Mesendoderm (in vitro differentiated cells): ENCODE measurements around the gene AAMP.

Source experiments
- DNase-seq: peaks from one replicate; pipeline ENCODE4 v3.0.0; 2013
- H2AK5ac ChIP-seq: 2 replicates; pipeline ENCODE4 v1.6.1; 2013; ENCODE audit warnings: low read length, inconsistent platforms
- H2BK120ac ChIP-seq: 2 replicates; pipeline ENCODE4 v1.6.1; 2013; ENCODE audit warnings: low read depth, mild to moderate bottlenecking, low read length, moderate library complexity, mixed read lengths
- H2BK15ac ChIP-seq: replicated peaks from 2 replicates; pipeline ENCODE4 v1.6.1; 2013; ENCODE audit warnings: low read depth, mild to moderate bottlenecking, moderate library complexity
- H2BK5ac ChIP-seq: 2 replicates; pipeline ENCODE4 v1.6.1; 2013; ENCODE audit warnings: low read length, inconsistent platforms
- H3K18ac ChIP-seq: 2 replicates; pipeline ENCODE4 v1.6.1; 2013; ENCODE audit warnings: mild to moderate bottlenecking, low read length, mixed read lengths
- H3K23ac ChIP-seq: one replicate; pipeline ENCODE4 v1.6.1; 2013; ENCODE audit warnings: low read length
- H3K27ac ChIP-seq: 2 replicates; pipeline ENCODE4 v1.5.1; 2013; ENCODE audit warnings: low read depth, mild to moderate bottlenecking, inconsistent platforms, low read length, moderate library complexity
- H3K27me3 ChIP-seq: 2 replicates; pipeline ENCODE4 v1.6.1; 2013; ENCODE audit warnings: low read length, control low read depth, mild to moderate bottlenecking, inconsistent platforms; ENCODE audit not compliant: insufficient read depth, poor library complexity
- H3K36me3 ChIP-seq: 2 replicates; pipeline ENCODE4 v1.6.1; 2013; ENCODE audit warnings: low read length, inconsistent platforms; ENCODE audit not compliant: control insufficient read depth, insufficient read depth
- H3K4ac ChIP-seq: one replicate; pipeline ENCODE4 v1.6.1; 2013; ENCODE audit warnings: low read depth, mild to moderate bottlenecking, low read length, moderate library complexity
- H3K4me1 ChIP-seq: 2 replicates; pipeline ENCODE4 v1.6.1; 2013; ENCODE audit warnings: low read depth, low read length, inconsistent platforms; ENCODE audit not compliant: control insufficient read depth
- H3K4me2 ChIP-seq: 2 replicates; pipeline ENCODE4 v1.6.1; 2013; ENCODE audit warnings: low read length
- H3K4me3 ChIP-seq: 2 replicates; pipeline ENCODE4 v1.5.1; 2013; ENCODE audit warnings: mild to moderate bottlenecking, low read length
- H3K56ac ChIP-seq: one replicate; pipeline ENCODE4 v1.6.1; 2013; ENCODE audit warnings: low read length
- H3K79me1 ChIP-seq: 2 replicates; pipeline ENCODE4 v1.6.1; 2013; ENCODE audit warnings: low read length, inconsistent platforms
- H3K79me2 ChIP-seq: 2 replicates; pipeline ENCODE4 v1.6.1; 2013; ENCODE audit warnings: mild to moderate bottlenecking, low read length; ENCODE audit not compliant: control insufficient read depth, insufficient read depth
- H3K9ac ChIP-seq: 2 replicates; pipeline ENCODE4 v1.6.1; 2013; ENCODE audit warnings: low read length, inconsistent platforms
- H4K5ac ChIP-seq: one replicate; pipeline ENCODE4 v1.6.1; 2013; ENCODE audit warnings: low read length
- H4K8ac ChIP-seq: one replicate; pipeline ENCODE4 v1.6.1; 2013; ENCODE audit warnings: low read depth, mild to moderate bottlenecking, control low read depth, low read length, moderate library complexity
- WGBS: extraction: QIAGEN DNeasy Blood & Tissue Kit; methylation state at CpG from one replicate; pipeline ENCODE4 v1.1.7; 2013; ENCODE audit warnings: low lambda C conversion rate, missing lambda C conversion rate; ENCODE audit not compliant: insufficient coverage; ENCODE audit errors: extremely low coverage; 5-methylcytosine and 5-hydroxymethylcytosine counted together

Gene AAMP

GRCh38 chr2:218245214-218245613, 24.7 kb downstream of the AAMP start:
- no peak overlapping the region for H3K4me3 ChIP-seq
- H4K5ac ChIP-seq: no peak overlapping the region
- no peaks in the 10 kb centered on the region for H3K79me2 ChIP-seq
- no peak overlapping the region for H2BK120ac ChIP-seq
- no peak overlapping the region for H3K27ac ChIP-seq
- H3K4ac ChIP-seq: no peak overlapping the region
- no peaks in the 10 kb centered on the region for H3K4me1 ChIP-seq
- no peak overlapping the region for H3K4me2 ChIP-seq
- no peaks in the 10 kb centered on the region for H3K27me3 ChIP-seq
- no peak overlapping the region for H3K9ac ChIP-seq
- no peak overlapping the region for H2BK5ac ChIP-seq
- DNase-seq: no peak
- no CpG with 5 or more reads among the region's 5 CpGs for WGBS
- H3K23ac ChIP-seq: no peak overlapping the region
- no peak overlapping the region for H2AK5ac ChIP-seq
- no peak overlapping the region for H3K18ac ChIP-seq
- peaks cover 2% of the 10 kb centered on the region for H3K79me1 ChIP-seq
- H3K56ac ChIP-seq: no peak overlapping the region
- H2BK15ac ChIP-seq: no peak overlapping the region
- no peak overlapping the region for H4K8ac ChIP-seq
- H3K36me3 ChIP-seq: peaks cover 30% of the 10 kb centered on the region

- Histone ChIP-seq H3K18ac (no peak overlapping the region), H4K8ac (no peak overlapping the region), H3K79me2 (no peaks in the 10 kb centered on the region), H3K36me3 (peaks cover 28% of the 10 kb centered on the region), H3K27me3 (no peaks in the 10 kb centered on the region), H4K5ac (no peak overlapping the region), H2BK15ac (no peak overlapping the region), H3K4me1 (no peaks in the 10 kb centered on the region), H3K9ac (no peak overlapping the region), H3K4me3 (no peak overlapping the region), H2BK5ac (no peak overlapping the region), H3K23ac (no peak overlapping the region), H3K4me2 (no peak overlapping the region), H3K56ac (no peak overlapping the region), H3K27ac (no peak overlapping the region), H3K4ac (no peak overlapping the region), H2BK120ac (no peak overlapping the region), H3K79me1 (peaks cover 2% of the 10 kb centered on the region), H2AK5ac (no peak overlapping the region)
- no CpG with 5 or more reads among the region's 2 CpGs for WGBS
- no peak for DNase-seq
Observed at GRCh38 chr2:218244665-218245064, 25.3 kb downstream of the AAMP start.

- no peak overlapping the region for H2BK5ac ChIP-seq
- no peak overlapping the region for H3K4me3 ChIP-seq
- no peak overlapping the region for H3K18ac ChIP-seq
- H2BK120ac ChIP-seq: no peak overlapping the region
- WGBS: no CpG with 5 or more reads among the region's 1 CpG
- H2BK15ac ChIP-seq: no peak overlapping the region
- H4K5ac ChIP-seq: no peak overlapping the region
- no peak overlapping the region for H2AK5ac ChIP-seq
- no peak for DNase-seq
- no peak overlapping the region for H3K9ac ChIP-seq
- no peaks in the 10 kb centered on the region for H3K79me2 ChIP-seq
- no peaks in the 10 kb centered on the region for H3K4me1 ChIP-seq
- no peak overlapping the region for H3K4me2 ChIP-seq
- H3K23ac ChIP-seq: no peak overlapping the region
- peaks cover 2% of the 10 kb centered on the region for H3K79me1 ChIP-seq
- H3K56ac ChIP-seq: no peak overlapping the region
- H3K4ac ChIP-seq: no peak overlapping the region
- no peaks in the 10 kb centered on the region for H3K27me3 ChIP-seq
- no peak overlapping the region for H3K27ac ChIP-seq
- peaks cover 25% of the 10 kb centered on the region for H3K36me3 ChIP-seq
- H4K8ac ChIP-seq: no peak overlapping the region
Observed at GRCh38 chr2:218244204-218244603, 25.7 kb downstream of the AAMP start.

GRCh38 chr2:218238887-218239286, 31.1 kb downstream of the AAMP start:
- Histone ChIP-seq H3K4me3 (no peak overlapping the region), H3K27ac (no peak overlapping the region), H3K18ac (no peak overlapping the region), H2BK15ac (no peak overlapping the region), H3K79me1 (peaks cover 2% of the 10 kb centered on the region), H3K4me1 (no peaks in the 10 kb centered on the region), H3K4me2 (no peak overlapping the region), H3K79me2 (no peaks in the 10 kb centered on the region), H3K27me3 (no peaks in the 10 kb centered on the region), H3K9ac (no peak overlapping the region), H3K4ac (no peak overlapping the region), H3K56ac (no peak overlapping the region), H3K23ac (no peak overlapping the region), H2BK120ac (no peak overlapping the region), H3K36me3 (peaks cover 16% of the 10 kb centered on the region), H2AK5ac (no peak overlapping the region), H2BK5ac (no peak overlapping the region), H4K5ac (no peak overlapping the region), H4K8ac (no peak overlapping the region)
- no peak for DNase-seq
- WGBS: no CpG with 5 or more reads among the region's 1 CpG

- Histone ChIP-seq H3K18ac (no peak overlapping the region), H2BK120ac (no peak overlapping the region), H3K4me1 (no peaks in the 10 kb centered on the region), H3K4me3 (no peak overlapping the region), H3K27ac (no peak overlapping the region), H4K8ac (no peak overlapping the region), H3K56ac (no peak overlapping the region), H3K36me3 (peaks cover 17% of the 10 kb centered on the region), H3K27me3 (no peaks in the 10 kb centered on the region), H3K4ac (no peak overlapping the region), H2BK15ac (no peak overlapping the region), H3K79me2 (no peaks in the 10 kb centered on the region), H2BK5ac (no peak overlapping the region), H3K23ac (no peak overlapping the region), H2AK5ac (no peak overlapping the region), H3K79me1 (no peaks in the 10 kb centered on the region), H4K5ac (no peak overlapping the region), H3K9ac (no peak overlapping the region), H3K4me2 (no peak overlapping the region)
- no CpG with 5 or more reads among the region's 4 CpGs for WGBS
- no peak for DNase-seq
Observed at GRCh38 chr2:218236829-218237228, 33.1 kb downstream of the AAMP start.

- H3K9ac ChIP-seq: no peak overlapping the region
- no peak overlapping the region for H3K4me2 ChIP-seq
- H3K56ac ChIP-seq: no peak overlapping the region
- H2BK15ac ChIP-seq: no peak overlapping the region
- WGBS: no CpG with 5 or more reads among the region's 2 CpGs
- H3K4me3 ChIP-seq: no peak overlapping the region
- H4K8ac ChIP-seq: no peak overlapping the region
- DNase-seq: no peak
- no peak overlapping the region for H3K18ac ChIP-seq
- peaks cover 19% of the 10 kb centered on the region for H3K36me3 ChIP-seq
- H2BK120ac ChIP-seq: no peak overlapping the region
- no peaks in the 10 kb centered on the region for H3K27me3 ChIP-seq
- H3K79me1 ChIP-seq: peaks cover 3% of the 10 kb centered on the region
- H3K4ac ChIP-seq: no peak overlapping the region
- no peak overlapping the region for H4K5ac ChIP-seq
- H3K79me2 ChIP-seq: no peaks in the 10 kb centered on the region
- H3K23ac ChIP-seq: no peak overlapping the region
- no peak overlapping the region for H2AK5ac ChIP-seq
- H3K4me1 ChIP-seq: no peaks in the 10 kb centered on the region
- H3K27ac ChIP-seq: no peak overlapping the region
- no peak overlapping the region for H2BK5ac ChIP-seq
Observed at GRCh38 chr2:218235017-218235416, 34.9 kb downstream of the AAMP start.
